GM12878 (cell line): ENCODE data around the gene COA5. TPM values are rescaled to one million over a fixed set of nuclear protein-coding genes. Genes with fewer than 3 reads are reported as not detected.

Experiments used
- BACH1 ChIP-seq: fragments of 450-650 bp; IDR thresholded peaks from 2 replicates; pipeline ENCODE4 v1.6.1; 2017; ENCODE audit warnings: mild to moderate bottlenecking, borderline replicate concordance
- CHD1 ChIP-seq: IDR thresholded peaks from 2 replicates; pipeline ENCODE4 v1.6.1; 2012; ENCODE audit warnings: low read depth, low read length, improper control_type of control experiment
- CREB1 ChIP-seq: IDR thresholded peaks from 2 replicates; pipeline ENCODE4 v1.6.1; 2012; ENCODE audit warnings: low read depth, mild to moderate bottlenecking, inconsistent platforms
- EED ChIP-seq: sonication (generic); IDR thresholded peaks from 2 replicates; pipeline ENCODE4 v1.6.1; 2016; ENCODE audit warnings: antibody characterized with exemption, low read depth
- IKZF1 ChIP-seq: fragments of 450-650 bp; conservative IDR thresholded peaks from 2 replicates; pipeline ENCODE4 v1.6.1; 2017; ENCODE audit warnings: antibody characterized with exemption, mild to moderate bottlenecking
- NFYB ChIP-seq: IDR thresholded peaks from 2 replicates; pipeline ENCODE4 v1.6.1; 2011; ENCODE audit warnings: low read depth, mild to moderate bottlenecking, low read length, improper control_type of control experiment, moderate library complexity; ENCODE audit not compliant: insufficient read depth
- PAX5 ChIP-seq: IDR thresholded peaks from 2 replicates; pipeline ENCODE4 v1.6.1; 2011; ENCODE audit warnings: low read depth, low read length, borderline replicate concordance
- POLR2AphosphoS5 ChIP-seq: IDR thresholded peaks from 2 replicates; pipeline ENCODE4 v1.6.1; 2011; ENCODE audit warnings: mild to moderate bottlenecking, low read length, inconsistent platforms
- SMC3 ChIP-seq: IDR thresholded peaks from 2 replicates; pipeline ENCODE4 v1.6.1; 2011; ENCODE audit warnings: low read length, improper control_type of control experiment, borderline replicate concordance
- WRNIP1 ChIP-seq: IDR thresholded peaks from 2 replicates; pipeline ENCODE4 v1.6.1; 2011; ENCODE audit warnings: low read depth, low read length, improper control_type of control experiment, borderline replicate concordance
- ZNF384 ChIP-seq: IDR thresholded peaks from 2 replicates; pipeline ENCODE4 v1.6.1; 2012; ENCODE audit warnings: low read depth, mild to moderate bottlenecking, low read length, improper control_type of control experiment, borderline replicate concordance
- polyA plus RNA-seq, 11 experiments: library from polyadenylated mRNA; depleted of rRNA in 4 of 11; unstranded in 6 of 11; stranded (reverse) in 5 of 11; fragments of >200 nt; fragmentation: Nextera tagmentation in 4 of 11; fragmentation: Illumina TruSeq in 1 of 11; extraction: Ambion mirVana in 4 of 11; extraction: Trizol in 1 of 11; gene quantifications; 1 replicate in 1 of 11; 2 replicates in 10 of 11; pipeline versions ENCODE4 v1.2.1 to v1.2.3, GENCODE V29; 2011 to 2016; ENCODE audit warnings: inconsistent platforms in 2 of 11, missing spikeins in 2 of 11, low read depth in 1 of 11
- total RNA-seq, 4 experiments: library from RNA; depleted of rRNA in 3 of 4; stranded (reverse); fragments of >200 nt in 3 of 4; fragmentation: Illumina TruSeq in 1 of 4; extraction: Trizol in 1 of 4; gene quantifications; 2 replicates each; pipeline versions ENCODE4 v1.2.1 to v1.2.3, GENCODE V29; 2013 to 2021
- TF ChIP-seq, protein P1 (sequence below): IDR thresholded peaks from 2 replicates; pipeline ENCODE4 v1.6.1; 2011; ENCODE audit warnings: low read depth, low read length, improper control_type of control experiment, borderline replicate concordance
- TF ChIP-seq, protein P2 (sequence below): fragments of 450-650 bp; formaldehyde crosslinking; IDR thresholded peaks from 2 replicates; pipeline ENCODE4 v1.5.0; 2022; ENCODE audit warnings: mild to moderate bottlenecking, missing genetic modification characterization
- TF ChIP-seq, protein P3 (sequence below): IDR thresholded peaks from 2 replicates; pipeline ENCODE4 v1.6.1; 2012; ENCODE audit warnings: low read length, inconsistent platforms

COA5 gene
- total and polyA plus RNA-seq, 10 of the 15 experiments (the other 5 are each of a cell fraction or from before 2014, with no cell fraction given): 20.7 to 63.3 (median 37.9) TPM

DNA sequence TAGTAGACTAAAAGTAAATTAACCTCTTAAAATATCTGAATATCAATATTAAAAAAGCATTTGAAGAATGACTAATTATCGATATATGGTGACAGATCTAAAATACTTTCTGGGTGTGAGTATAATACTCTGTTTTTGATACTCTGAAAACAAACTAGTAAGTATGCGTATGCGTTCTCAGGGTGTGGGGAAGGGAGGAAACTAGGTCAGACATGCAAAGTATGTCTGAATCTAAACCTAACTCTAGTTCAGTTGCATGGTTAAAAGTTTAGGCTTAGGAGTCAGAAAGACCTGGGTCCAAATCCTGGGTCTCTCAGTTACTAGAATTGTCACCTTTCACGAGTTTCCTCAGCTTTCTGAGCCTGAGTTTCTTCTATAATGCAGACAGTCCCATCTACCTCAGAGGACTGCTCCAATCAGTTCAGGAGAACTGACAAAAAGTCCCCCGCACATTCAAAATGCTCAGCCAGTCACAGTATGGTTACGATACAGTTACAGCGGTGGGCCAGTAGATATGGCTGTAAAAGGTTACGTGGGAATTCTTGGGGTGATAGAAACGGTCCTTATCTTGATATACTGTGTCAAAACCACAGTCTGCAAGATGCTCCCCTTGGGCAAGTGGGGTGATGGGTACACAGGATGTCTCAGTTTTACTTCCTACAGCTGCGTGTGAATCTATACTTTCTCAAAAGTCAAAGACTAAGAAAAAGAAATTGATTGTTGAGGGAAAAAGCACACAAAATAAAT is 29.3 kb upstream of the COA5 start (continued):
- TF ChIP-seq, protein P1, sequence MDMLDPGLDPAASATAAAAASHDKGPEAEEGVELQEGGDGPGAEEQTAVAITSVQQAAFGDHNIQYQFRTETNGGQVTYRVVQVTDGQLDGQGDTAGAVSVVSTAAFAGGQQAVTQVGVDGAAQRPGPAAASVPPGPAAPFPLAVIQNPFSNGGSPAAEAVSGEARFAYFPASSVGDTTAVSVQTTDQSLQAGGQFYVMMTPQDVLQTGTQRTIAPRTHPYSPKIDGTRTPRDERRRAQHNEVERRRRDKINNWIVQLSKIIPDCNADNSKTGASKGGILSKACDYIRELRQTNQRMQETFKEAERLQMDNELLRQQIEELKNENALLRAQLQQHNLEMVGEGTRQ: no peak
- no peak for TF ChIP-seq SMC3
- TF ChIP-seq ZNF384: no peak
- no peak for TF ChIP-seq EED
- TF ChIP-seq, protein P2, sequence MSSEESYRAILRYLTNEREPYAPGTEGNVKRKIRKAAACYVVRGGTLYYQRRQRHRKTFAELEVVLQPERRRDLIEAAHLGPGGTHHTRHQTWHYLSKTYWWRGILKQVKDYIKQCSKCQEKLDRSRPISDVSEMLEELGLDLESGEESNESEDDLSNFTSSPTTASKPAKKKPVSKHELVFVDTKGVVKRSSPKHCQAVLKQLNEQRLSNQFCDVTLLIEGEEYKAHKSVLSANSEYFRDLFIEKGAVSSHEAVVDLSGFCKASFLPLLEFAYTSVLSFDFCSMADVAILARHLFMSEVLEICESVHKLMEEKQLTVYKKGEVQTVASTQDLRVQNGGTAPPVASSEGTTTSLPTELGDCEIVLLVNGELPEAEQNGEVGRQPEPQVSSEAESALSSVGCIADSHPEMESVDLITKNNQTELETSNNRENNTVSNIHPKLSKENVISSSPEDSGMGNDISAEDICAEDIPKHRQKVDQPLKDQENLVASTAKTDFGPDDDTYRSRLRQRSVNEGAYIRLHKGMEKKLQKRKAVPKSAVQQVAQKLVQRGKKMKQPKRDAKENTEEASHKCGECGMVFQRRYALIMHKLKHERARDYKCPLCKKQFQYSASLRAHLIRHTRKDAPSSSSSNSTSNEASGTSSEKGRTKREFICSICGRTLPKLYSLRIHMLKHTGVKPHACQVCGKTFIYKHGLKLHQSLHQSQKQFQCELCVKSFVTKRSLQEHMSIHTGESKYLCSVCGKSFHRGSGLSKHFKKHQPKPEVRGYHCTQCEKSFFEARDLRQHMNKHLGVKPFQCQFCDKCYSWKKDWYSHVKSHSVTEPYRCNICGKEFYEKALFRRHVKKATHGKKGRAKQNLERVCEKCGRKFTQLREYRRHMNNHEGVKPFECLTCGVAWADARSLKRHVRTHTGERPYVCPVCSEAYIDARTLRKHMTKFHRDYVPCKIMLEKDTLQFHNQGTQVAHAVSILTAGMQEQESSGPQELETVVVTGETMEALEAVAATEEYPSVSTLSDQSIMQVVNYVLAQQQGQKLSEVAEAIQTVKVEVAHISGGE (CRISPR knock-in tag): no peak
- no peak for TF ChIP-seq WRNIP1
- TF ChIP-seq IKZF1: 0 out of 2 replicates have a peak, but pooled peaks have one; percentile 26
- TF ChIP-seq PAX5: no peak
- no peak for TF ChIP-seq POLR2AphosphoS5
- 0 out of 2 replicates have a peak, but pooled peaks have one; percentile 6 for TF ChIP-seq CREB1
- no peak for TF ChIP-seq BACH1
- TF ChIP-seq CHD1: no peak
- TF ChIP-seq, protein P3, sequence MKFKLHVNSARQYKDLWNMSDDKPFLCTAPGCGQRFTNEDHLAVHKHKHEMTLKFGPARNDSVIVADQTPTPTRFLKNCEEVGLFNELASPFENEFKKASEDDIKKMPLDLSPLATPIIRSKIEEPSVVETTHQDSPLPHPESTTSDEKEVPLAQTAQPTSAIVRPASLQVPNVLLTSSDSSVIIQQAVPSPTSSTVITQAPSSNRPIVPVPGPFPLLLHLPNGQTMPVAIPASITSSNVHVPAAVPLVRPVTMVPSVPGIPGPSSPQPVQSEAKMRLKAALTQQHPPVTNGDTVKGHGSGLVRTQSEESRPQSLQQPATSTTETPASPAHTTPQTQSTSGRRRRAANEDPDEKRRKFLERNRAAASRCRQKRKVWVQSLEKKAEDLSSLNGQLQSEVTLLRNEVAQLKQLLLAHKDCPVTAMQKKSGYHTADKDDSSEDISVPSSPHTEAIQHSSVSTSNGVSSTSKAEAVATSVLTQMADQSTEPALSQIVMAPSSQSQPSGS: peak; percentile 54; the same call in 1 of the 2 replicates
- no peak for TF ChIP-seq NFYB
